NCI-H1436 (cell line): ENCODE results near the gene TECPR1.

Experiments used
- DNase-seq: peaks from one replicate; lab custom pipeline; 2025; lab: John Stamatoyannopoulos, UW

TECPR1 gene

GRCh38 chr7:98192781-98193457 lies 59.1 kb downstream of the TECPR1 start:
- DNase-seq, result no peak

GRCh38 chr7:98191668-98192431 lies 60.2 kb downstream of the TECPR1 start:
- DNase-seq, result no peak

- no peak for DNase-seq
These were observed 62.5 kb downstream of the TECPR1 start for GRCh38 chr7:98189559-98189958.

GRCh38 chr7:98187138-98187502 lies 64.9 kb downstream of the TECPR1 start:
- DNase-seq, result no peak

- no peak for DNase-seq
These were observed 65.4 kb downstream of the TECPR1 start for GRCh38 chr7:98186452-98187137.

GRCh38 chr7:98185101-98185500 lies 66.9 kb downstream of the TECPR1 start:
- DNase-seq, result no peak

GRCh38 chr7:98180751-98181150 lies 71.3 kb downstream of the TECPR1 start:
- no peak for DNase-seq

GRCh38 chr7:98178762-98179490 lies 73.1 kb downstream of the TECPR1 start:
- DNase-seq, result no peak

- no peak for DNase-seq
These were observed 73.7 kb downstream of the TECPR1 start for GRCh38 chr7:98178321-98178720.

GRCh38 chr7:98177553-98177952 lies 74.5 kb downstream of the TECPR1 start:
- DNase-seq, result no peak

GRCh38 chr7:98175260-98175940 lies 76.6 kb downstream of the TECPR1 start:
- no peak for DNase-seq

- DNase-seq, result no peak
These were observed 77.4 kb downstream of the TECPR1 start for GRCh38 chr7:98174334-98175259.

- DNase-seq, result no peak
These were observed 80.6 kb downstream of the TECPR1 start for GRCh38 chr7:98171449-98171848.

- DNase-seq, result no peak
These were observed 81.1 kb downstream of the TECPR1 start for GRCh38 chr7:98170966-98171365.

- DNase-seq, result no peak
These were observed 83.0 kb downstream of the TECPR1 start for GRCh38 chr7:98168904-98169621.

- DNase-seq, result peak; percentile 51
These were observed 83.7 kb downstream of the TECPR1 start for GRCh38 chr7:98168181-98168903.

GRCh38 chr7:98167653-98168052 lies 84.4 kb downstream of the TECPR1 start:
- no peak for DNase-seq

GRCh38 chr7:98166668-98166970 lies 85.4 kb downstream of the TECPR1 start:
- no peak for DNase-seq

GRCh38 chr7:98165827-98166667 lies 86.0 kb downstream of the TECPR1 start:
- DNase-seq, result peak; percentile 30
